Progenitor cell of endocrine pancreas (in vitro differentiated cells): ENCODE data around the gene TRMT44. TPM values are rescaled to one million over a fixed set of nuclear protein-coding genes. Genes with fewer than 3 reads are reported as not detected.
A peak's percentile ranks its signal among the peaks of the same experiment; 100 is the strongest.

Source experiments
- DNase-seq: peaks from one replicate; pipeline ENCODE4 v3.0.0; 2021; ENCODE audit warnings: low spot score; ENCODE audit not compliant: unreplicated experiment
- H3K27ac Mint-ChIP-seq: 2 replicates; pipeline ENCODE4 v1.8.0; 2021; ENCODE audit warnings: mild to moderate bottlenecking, moderate library complexity, mixed read lengths
- H3K27me3 Mint-ChIP-seq: 2 replicates; pipeline ENCODE4 v1.8.0; 2021; ENCODE audit warnings: mixed read lengths
- H3K36me3 Mint-ChIP-seq: 2 replicates; pipeline ENCODE4 v1.8.0; 2022; ENCODE audit warnings: mixed read lengths; ENCODE audit not compliant: insufficient read depth
- H3K4me1 Mint-ChIP-seq: 2 replicates; pipeline ENCODE4 v1.8.0; 2021; ENCODE audit warnings: low read depth, mixed read lengths
- H3K4me3 Mint-ChIP-seq: 2 replicates; pipeline ENCODE4 v1.8.0; 2021; ENCODE audit warnings: low read depth, mild to moderate bottlenecking, moderate library complexity, mixed read lengths
- H3K9me3 Mint-ChIP-seq: 2 replicates; pipeline ENCODE4 v1.8.0; 2021; ENCODE audit warnings: low read depth, mixed read lengths
- total RNA-seq: library from RNA; stranded (reverse); gene quantifications from 2 replicates; pipeline ENCODE4 v1.2.1, GENCODE V29; 2021
- TF ChIP-seq, protein P1 (sequence below): fragments of 200-600 bp; sonication (generic); IDR thresholded peaks from one replicate; pipeline ENCODE4 v1.5.0; 2021; ENCODE audit warnings: antibody characterized with exemption, mild to moderate bottlenecking; ENCODE audit not compliant: unreplicated experiment

TRMT44 gene
- total RNA-seq, 1 donor from 2014 or later, result 31.0 TPM

DNA sequence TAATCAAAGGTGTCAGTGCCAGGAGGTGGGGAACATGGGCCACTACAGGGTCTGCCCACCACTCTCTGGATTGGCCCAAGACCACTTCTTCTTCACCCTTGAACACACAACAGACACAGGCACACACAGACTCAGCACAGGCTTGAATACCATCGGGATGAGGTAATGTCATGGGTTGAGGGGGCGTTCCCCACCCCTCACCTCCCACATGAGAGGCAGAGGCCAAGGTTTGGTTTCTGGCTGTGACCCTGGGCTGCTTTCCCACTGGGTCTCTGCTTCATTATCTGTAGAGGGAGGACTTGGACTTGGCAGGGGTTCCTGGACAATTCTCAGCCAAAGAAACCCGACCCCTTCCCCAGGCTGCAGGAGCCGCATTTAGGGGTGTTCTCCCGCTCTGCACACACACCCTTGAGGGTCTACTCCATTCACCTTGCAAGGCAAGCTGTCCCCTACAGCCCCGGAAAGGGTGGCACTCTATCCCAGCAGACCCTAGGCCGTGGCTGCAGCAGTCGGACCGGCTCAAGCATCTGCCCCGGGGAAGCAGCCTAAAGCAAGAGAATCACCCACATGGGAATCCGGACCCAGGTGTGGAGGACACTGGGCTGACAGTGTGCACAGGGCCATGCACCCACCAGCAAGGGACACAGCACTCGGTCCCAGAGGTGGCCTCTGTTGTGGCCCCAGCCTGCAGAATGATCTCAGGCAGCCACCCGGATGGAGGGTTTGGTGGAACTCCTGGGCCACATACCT, 62.4 kb downstream of the TRMT44 start:
- no peak overlapping the region for H3K27ac Mint-ChIP-seq
- H3K9me3 Mint-ChIP-seq, result no peaks in the 10 kb centered on the region
- peaks cover 2% of the 10 kb centered on the region for H3K4me1 Mint-ChIP-seq
- no peaks in the 10 kb centered on the region for H3K36me3 Mint-ChIP-seq
- peaks cover 2% of the 10 kb centered on the region for H3K27me3 Mint-ChIP-seq
- DNase-seq, result no peak
- H3K4me3 Mint-ChIP-seq, result no peak overlapping the region
- TF ChIP-seq, protein P1, sequence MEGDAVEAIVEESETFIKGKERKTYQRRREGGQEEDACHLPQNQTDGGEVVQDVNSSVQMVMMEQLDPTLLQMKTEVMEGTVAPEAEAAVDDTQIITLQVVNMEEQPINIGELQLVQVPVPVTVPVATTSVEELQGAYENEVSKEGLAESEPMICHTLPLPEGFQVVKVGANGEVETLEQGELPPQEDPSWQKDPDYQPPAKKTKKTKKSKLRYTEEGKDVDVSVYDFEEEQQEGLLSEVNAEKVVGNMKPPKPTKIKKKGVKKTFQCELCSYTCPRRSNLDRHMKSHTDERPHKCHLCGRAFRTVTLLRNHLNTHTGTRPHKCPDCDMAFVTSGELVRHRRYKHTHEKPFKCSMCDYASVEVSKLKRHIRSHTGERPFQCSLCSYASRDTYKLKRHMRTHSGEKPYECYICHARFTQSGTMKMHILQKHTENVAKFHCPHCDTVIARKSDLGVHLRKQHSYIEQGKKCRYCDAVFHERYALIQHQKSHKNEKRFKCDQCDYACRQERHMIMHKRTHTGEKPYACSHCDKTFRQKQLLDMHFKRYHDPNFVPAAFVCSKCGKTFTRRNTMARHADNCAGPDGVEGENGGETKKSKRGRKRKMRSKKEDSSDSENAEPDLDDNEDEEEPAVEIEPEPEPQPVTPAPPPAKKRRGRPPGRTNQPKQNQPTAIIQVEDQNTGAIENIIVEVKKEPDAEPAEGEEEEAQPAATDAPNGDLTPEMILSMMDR, result no peak

DNA sequence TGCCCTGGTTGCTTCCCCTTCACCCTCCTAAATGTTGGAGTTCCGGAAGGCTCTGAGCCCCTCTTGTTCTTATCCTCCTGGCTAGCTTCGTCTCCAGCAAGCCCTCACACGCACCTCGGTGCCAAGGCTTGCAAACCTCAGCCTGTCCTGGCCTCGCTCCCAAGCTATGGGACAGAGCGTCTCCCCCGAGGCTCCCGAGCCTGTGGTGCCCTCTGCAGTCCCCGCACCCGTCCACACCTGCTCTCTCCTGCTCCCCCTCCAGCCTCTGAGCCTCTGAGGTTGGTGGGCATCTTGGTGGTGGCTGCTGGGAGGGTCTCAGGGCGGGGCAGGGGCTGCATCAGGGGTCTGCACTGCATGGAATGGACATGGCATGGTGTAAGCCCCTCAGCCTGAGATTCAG, 63.2 kb downstream of the TRMT44 start:
- no peak overlapping the region for H3K27ac Mint-ChIP-seq

DNA sequence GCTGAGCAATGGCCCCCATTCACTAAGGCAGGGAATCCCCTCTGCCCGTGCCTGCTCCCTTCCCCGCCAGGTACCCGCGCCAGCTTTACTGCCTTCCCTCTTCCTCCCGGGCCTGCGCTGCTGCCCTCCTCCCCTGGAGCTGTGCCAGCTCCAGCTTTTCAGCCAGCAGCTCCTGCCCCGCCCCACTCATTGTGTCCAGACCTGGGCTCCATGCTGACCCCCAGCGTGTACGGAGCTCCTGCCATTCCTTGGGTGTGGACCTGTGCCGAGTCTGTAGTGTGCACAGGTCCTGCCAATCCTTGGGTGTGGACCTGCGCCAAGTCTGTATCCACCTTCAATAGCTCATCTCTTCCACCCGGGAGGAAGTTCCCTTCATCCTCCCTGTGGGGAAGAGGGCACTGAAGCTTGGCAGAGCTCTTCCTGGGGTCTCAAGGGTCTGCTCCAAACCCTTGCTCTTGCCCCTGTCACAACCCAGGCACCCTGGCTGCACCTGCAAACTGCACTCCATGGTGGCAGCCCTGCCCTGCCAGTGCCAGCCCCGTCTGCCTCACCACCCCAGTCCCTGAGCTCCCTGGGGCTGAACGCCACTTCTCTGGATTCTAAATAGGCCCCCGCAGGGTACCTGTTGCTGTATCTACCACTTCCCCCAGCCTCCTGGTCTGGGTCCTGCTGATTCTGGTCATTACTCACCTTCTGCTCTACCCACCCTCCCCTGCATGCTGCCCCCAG, 63.9 kb downstream of the TRMT44 start:
- Mint-ChIP-seq H3K27ac (peak overlapping the region; percentile 52), H3K9me3 (no peaks in the 10 kb centered on the region), H3K27me3 (peaks cover 2% of the 10 kb centered on the region), H3K36me3 (no peaks in the 10 kb centered on the region), H3K4me3 (no peak overlapping the region), H3K4me1 (peaks cover 2% of the 10 kb centered on the region)
- no peak for DNase-seq
- TF ChIP-seq, protein P1, result no peak

More for the DNA sequence above, 63.2 kb downstream of the TRMT44 start:
- peaks cover 2% of the 10 kb centered on the region for H3K27me3 Mint-ChIP-seq
- H3K9me3 Mint-ChIP-seq, result no peaks in the 10 kb centered on the region
- no peak for DNase-seq
- no peaks in the 10 kb centered on the region for H3K36me3 Mint-ChIP-seq
- H3K4me1 Mint-ChIP-seq, result peaks cover 2% of the 10 kb centered on the region
- H3K4me3 Mint-ChIP-seq, result no peak overlapping the region
- TF ChIP-seq, protein P1, result no peak

DNA sequence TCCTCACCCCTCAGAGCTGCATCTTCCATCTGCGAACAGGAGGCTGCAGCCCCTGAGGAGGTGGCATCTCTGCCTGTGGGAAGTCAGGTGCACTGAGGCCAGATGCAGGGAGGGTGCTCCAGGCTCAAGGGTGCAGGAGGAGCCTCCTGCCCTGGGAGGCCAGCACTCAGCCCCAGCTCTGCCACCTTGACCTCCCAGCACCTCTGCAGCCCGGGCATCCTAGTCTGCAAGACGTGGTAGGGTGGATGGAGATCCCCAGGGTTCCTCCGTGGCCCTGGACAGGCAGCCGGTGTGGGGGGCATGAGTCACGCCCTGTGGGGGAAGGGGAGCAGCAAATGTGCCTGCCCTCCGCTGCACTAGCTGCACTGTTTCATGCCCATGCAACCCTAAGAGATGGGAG, 64.7 kb downstream of the TRMT44 start:
- Mint-ChIP-seq H3K27me3 (peaks cover 2% of the 10 kb centered on the region), H3K4me3 (no peak overlapping the region), H3K27ac (no peak overlapping the region), H3K4me1 (peaks cover 2% of the 10 kb centered on the region), H3K9me3 (no peaks in the 10 kb centered on the region), H3K36me3 (no peaks in the 10 kb centered on the region)
- TF ChIP-seq, protein P1, result no peak
- DNase-seq, result no peak

DNA sequence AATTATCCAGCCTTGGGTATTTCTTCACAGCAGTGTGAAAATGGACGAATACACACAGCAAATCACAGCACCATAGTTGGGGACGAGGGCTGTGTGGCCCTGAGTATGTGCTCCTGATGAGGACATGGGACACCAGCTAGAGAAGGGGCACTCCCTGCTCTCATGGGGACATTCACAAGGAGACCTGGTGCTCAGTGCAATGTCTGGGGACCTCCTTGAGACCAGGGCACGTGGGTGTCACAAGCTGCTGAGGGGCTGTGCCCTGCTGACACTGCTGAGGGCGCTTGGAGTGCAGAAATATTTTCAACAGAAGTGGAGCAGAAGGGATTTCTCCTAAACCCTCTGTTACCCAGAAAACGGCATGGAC, 65.4 kb downstream of the TRMT44 start:
- TF ChIP-seq, protein P1, result no peak
- Mint-ChIP-seq H3K27ac (no peak overlapping the region), H3K4me3 (no peak overlapping the region), H3K4me1 (peaks cover 2% of the 10 kb centered on the region), H3K36me3 (no peaks in the 10 kb centered on the region), H3K9me3 (no peaks in the 10 kb centered on the region), H3K27me3 (peaks cover 2% of the 10 kb centered on the region)
- DNase-seq, result no peak
